ENCODE results near the gene SUPT20H. TPM values are rescaled to one million over a fixed set of nuclear protein-coding genes. Genes with fewer than 3 reads are reported as not detected.

Gene SUPT20H
- total and polyA plus RNA-seq, 2 of the 13 experiments (the other 11 are each of a cell fraction or from before 2014, with no cell fraction given): 35.0 to 63.6 TPM

DNA sequence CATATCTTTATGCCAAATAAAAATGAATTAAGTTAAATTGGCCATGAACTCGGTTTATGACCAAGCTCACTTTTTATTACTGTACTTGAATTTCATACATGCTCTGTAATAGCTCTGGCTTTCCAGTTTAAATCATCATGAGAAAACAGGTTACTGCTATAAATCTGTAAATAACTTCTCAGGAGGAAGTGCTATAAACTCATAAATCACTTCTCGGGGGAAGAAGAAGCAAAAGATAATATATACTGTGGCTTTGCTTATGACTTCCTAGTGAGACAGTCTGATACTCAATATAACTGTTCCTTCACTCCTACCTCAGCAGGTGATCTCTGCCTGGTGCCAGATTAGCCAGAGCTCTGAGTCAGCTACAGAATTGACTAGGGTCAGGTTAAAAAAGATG lies 12.5 kb downstream of the SUPT20H start (continued):
- TF ChIP-seq, protein P1, sequence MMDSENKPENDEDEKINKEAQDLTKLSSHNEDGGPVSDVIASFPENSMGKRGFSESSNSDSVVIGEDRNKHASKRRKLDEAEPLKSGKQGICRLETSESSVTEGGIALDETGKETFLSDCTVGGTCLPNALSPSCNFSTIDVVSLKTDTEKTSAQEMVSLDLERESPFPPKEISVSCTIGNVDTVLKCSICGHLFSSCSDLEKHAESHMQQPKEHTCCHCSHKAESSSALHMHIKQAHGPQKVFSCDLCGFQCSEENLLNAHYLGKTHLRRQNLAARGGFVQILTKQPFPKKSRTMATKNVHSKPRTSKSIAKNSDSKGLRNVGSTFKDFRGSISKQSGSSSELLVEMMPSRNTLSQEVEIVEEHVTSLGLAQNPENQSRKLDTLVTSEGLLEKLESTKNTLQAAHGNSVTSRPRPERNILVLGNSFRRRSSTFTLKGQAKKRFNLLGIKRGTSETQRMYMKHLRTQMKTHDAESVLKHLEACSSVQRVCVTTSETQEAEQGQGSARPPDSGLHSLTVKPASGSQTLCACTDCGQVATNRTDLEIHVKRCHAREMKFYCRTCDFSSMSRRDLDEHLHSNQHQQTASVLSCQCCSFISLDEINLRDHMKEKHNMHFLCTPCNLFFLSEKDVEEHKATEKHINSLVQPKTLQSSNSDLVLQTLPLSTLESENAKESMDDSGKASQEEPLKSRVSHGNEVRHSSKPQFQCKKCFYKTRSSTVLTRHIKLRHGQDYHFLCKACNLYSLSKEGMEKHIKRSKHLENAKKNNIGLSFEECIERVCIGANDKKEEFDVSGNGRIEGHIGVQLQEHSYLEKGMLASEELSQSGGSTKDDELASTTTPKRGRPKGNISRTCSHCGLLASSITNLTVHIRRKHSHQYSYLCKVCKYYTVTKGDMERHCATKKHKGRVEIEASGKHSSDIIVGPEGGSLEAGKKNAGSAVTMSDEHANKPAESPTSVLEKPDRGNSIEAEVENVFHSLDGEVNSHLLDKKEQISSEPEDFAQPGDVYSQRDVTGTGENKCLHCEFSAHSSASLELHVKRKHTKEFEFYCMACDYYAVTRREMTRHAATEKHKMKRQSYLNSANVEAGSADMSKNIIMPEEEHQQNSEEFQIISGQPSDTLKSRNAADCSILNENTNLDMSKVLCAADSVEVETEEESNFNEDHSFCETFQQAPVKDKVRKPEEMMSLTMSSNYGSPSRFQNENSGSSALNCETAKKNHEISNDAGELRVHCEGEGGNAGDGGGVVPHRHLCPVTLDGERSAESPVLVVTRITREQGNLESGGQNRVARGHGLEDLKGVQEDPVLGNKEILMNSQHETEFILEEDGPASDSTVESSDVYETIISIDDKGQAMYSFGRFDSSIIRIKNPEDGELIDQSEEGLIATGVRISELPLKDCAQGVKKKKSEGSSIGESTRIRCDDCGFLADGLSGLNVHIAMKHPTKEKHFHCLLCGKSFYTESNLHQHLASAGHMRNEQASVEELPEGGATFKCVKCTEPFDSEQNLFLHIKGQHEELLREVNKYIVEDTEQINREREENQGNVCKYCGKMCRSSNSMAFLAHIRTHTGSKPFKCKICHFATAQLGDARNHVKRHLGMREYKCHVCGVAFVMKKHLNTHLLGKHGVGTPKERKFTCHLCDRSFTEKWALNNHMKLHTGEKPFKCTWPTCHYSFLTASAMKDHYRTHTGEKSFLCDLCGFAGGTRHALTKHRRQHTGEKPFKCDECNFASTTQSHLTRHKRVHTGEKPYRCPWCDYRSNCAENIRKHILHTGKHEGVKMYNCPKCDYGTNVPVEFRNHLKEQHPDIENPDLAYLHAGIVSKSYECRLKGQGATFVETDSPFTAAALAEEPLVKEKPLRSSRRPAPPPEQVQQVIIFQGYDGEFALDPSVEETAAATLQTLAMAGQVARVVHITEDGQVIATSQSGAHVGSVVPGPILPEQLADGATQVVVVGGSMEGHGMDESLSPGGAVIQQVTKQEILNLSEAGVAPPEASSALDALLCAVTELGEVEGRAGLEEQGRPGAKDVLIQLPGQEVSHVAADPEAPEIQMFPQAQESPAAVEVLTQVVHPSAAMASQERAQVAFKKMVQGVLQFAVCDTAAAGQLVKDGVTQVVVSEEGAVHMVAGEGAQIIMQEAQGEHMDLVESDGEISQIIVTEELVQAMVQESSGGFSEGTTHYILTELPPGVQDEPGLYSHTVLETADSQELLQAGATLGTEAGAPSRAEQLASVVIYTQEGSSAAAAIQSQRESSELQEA (CRISPR knock-in tag; IDR thresholded peaks at IDR 0.05; ENCODE audit: not compliant biosample characterization): no peak

DNA sequence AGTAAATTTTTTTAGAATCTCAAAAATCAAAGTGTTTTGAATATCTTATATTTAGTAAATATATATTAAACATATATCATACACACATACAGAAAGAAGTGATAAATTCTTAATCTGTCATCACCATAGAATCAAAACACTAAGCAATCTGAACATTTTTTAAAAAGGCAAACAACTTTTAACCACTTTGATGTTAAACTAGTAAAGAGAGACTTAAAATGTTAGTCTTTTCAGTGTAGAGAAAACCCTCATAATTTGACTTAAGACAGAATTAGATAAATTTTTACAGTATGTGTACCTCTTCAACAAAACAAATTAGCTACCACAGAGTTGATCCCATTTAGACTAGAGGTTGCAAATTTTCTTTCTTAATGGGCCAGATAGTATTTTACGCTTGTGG lies 13.4 kb downstream of the SUPT20H start:
- no TSS peak for BruUV-seq (replicated peaks)
- intact Hi-C loops (cut with micrococcal nuclease; ENCODE audit: unreplicated experiment) (no loop called here), in situ Hi-C loops (cut with HindIII; ENCODE audit: extremely low pct_ligation_motif_present, low pct_unique_long_range_greater_than_20kb) (no loop called here)
- Histone ChIP-seq H3K36me3 (replicated peaks in 1 of 2; ENCODE audit: control insufficient read depth in 1 of 2, insufficient read depth in 2 of 2, low read length in 2 of 2) (peaks cover 7 to 56% of the 10 kb centered on the region in 2 experiments), H3K4me3 (replicated peaks in 1 of 3; ENCODE audit: insufficient read depth in 1 of 3, low read depth in 2 of 3, low read length in 3 of 3) (no peak overlapping the region), H3K4me1 (ENCODE audit: insufficient read depth, low read length) (no peaks in the 10 kb centered on the region), H3K27ac (ENCODE audit: extremely low read length, insufficient read depth, low read length) (no peak overlapping the region), H3K4me2 (ENCODE audit: low read depth, low read length) (no peak overlapping the region), H3K9me3 (ENCODE audit: low read length) (no peaks in the 10 kb centered on the region), H3K9ac (ENCODE audit: insufficient read depth, low read depth, low read length) (no peak overlapping the region), H3K79me2 (ENCODE audit: insufficient read depth, low read length) (peaks cover 12% of the 10 kb centered on the region), H2AFZ (ENCODE audit: low read length) (no peak overlapping the region), H3K27me3 (ENCODE audit: control insufficient read depth in 1 of 2, insufficient read depth in 2 of 2, low read length in 2 of 2) (no peaks in the 10 kb centered on the region), H4K20me1 (ENCODE audit: insufficient read depth, low read length) (no peaks in the 10 kb centered on the region)
- FAIRE-seq (no peak), DNase-seq (ENCODE audit: low spot score) (no peak), ATAC-seq (no peak)
- 100% methylated on average over 1 of the region's 1 CpG for WGBS (ENCODE audit: low lambda C conversion rate)
- ChIA-PET CTCF (ENCODE audit: low intra/inter-chr PET ratio, low total read pairs) (no interaction called here), POLR2A (interaction anchor here (0.9 kb wide), 1 partner anchor 46 kb away, joined by 3 read pairs; no protein-coding TSS in a partner anchor)
- TF ChIP-seq, protein P2, sequence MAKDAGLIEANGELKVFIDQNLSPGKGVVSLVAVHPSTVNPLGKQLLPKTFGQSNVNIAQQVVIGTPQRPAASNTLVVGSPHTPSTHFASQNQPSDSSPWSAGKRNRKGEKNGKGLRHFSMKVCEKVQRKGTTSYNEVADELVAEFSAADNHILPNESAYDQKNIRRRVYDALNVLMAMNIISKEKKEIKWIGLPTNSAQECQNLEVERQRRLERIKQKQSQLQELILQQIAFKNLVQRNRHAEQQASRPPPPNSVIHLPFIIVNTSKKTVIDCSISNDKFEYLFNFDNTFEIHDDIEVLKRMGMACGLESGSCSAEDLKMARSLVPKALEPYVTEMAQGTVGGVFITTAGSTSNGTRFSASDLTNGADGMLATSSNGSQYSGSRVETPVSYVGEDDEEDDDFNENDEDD (CRISPR knock-in tag; IDR thresholded peaks at IDR 0.05; ENCODE audit: borderline replicate concordance): no peak
- no peak for TF ChIP-seq ZNF790 (CRISPR knock-in tag; IDR thresholded peaks at IDR 0.05; ENCODE audit: borderline replicate concordance)
- TF ChIP-seq, protein P3, sequence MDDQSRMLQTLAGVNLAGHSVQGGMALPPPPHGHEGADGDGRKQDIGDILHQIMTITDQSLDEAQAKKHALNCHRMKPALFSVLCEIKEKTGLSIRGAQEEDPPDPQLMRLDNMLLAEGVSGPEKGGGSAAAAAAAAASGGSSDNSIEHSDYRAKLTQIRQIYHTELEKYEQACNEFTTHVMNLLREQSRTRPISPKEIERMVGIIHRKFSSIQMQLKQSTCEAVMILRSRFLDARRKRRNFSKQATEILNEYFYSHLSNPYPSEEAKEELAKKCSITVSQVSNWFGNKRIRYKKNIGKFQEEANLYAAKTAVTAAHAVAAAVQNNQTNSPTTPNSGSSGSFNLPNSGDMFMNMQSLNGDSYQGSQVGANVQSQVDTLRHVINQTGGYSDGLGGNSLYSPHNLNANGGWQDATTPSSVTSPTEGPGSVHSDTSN (CRISPR knock-in tag; IDR thresholded peaks at IDR 0.05; ENCODE audit: borderline replicate concordance): no peak
- TF ChIP-seq, protein P4, sequence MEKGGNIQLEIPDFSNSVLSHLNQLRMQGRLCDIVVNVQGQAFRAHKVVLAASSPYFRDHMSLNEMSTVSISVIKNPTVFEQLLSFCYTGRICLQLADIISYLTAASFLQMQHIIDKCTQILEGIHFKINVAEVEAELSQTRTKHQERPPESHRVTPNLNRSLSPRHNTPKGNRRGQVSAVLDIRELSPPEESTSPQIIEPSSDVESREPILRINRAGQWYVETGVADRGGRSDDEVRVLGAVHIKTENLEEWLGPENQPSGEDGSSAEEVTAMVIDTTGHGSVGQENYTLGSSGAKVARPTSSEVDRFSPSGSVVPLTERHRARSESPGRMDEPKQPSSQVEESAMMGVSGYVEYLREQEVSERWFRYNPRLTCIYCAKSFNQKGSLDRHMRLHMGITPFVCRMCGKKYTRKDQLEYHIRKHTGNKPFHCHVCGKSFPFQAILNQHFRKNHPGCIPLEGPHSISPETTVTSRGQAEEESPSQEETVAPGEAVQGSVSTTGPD (CRISPR knock-in tag; IDR thresholded peaks at IDR 0.05): no peak
- no peak for TF ChIP-seq ZFP37 (CRISPR knock-in tag; IDR thresholded peaks at IDR 0.05; ENCODE audit: borderline replicate concordance)
- TF ChIP-seq ZNF556 (CRISPR knock-in tag; IDR thresholded peaks at IDR 0.05; ENCODE audit: borderline replicate concordance): no peak
- TF ChIP-seq REPIN1 (CRISPR knock-in tag; IDR thresholded peaks at IDR 0.05; ENCODE audit: borderline replicate concordance, low read depth): no peak
- no peak for TF ChIP-seq SMAD3 (CRISPR knock-in tag; IDR thresholded peaks at IDR 0.05)
- no peak for TF ChIP-seq DNMT1 (CRISPR knock-in tag; IDR thresholded peaks at IDR 0.05)
